ENCODE results near the gene GHRH.

GRCh38 chr20:37291724-37292126 lies 30.1 kb upstream of the GHRH start:
- TF ChIP-seq CTCF (IDR thresholded peaks at IDR 0.05) (no peak), POLR2A (IDR thresholded peaks at IDR 0.05; ENCODE audit: low read depth) (no peak), POLR2AphosphoS5 (IDR thresholded peaks at IDR 0.05) (no peak), EP300 (IDR thresholded peaks at IDR 0.05) (no peak)

Measured in esophagus muscularis mucosa (tissue), 4 donors.